DMS79 (cell line): ENCODE data around the gene ASCL1.
A peak's percentile ranks its signal among the peaks of the same experiment; 100 is the strongest.

Source experiments
- DNase-seq: peaks from one replicate; lab custom pipeline; 2025; lab: John Stamatoyannopoulos, UW

ASCL1 gene

GRCh38 chr12:102951841-102952240 lies 5.6 kb upstream of the ASCL1 start:
- peak; percentile 57 for DNase-seq

- DNase-seq, result no peak
These were observed 4.3 kb upstream of the ASCL1 start for GRCh38 chr12:102953221-102953620.

GRCh38 chr12:102954134-102954533 lies 3.3 kb upstream of the ASCL1 start:
- DNase-seq, result no peak

- DNase-seq, result peak; percentile 30
These were observed 1.3 kb upstream of the ASCL1 start for GRCh38 chr12:102955926-102956737.

- no peak for DNase-seq
These were observed 641 bp upstream of the ASCL1 start for GRCh38 chr12:102956738-102957327.

GRCh38 chr12:102958073-102958829 lies 777 bp downstream of the ASCL1 start:
- no peak for DNase-seq

GRCh38 chr12:102958830-102959176 lies 1.3 kb downstream of the ASCL1 start:
- no peak for DNase-seq

GRCh38 chr12:102959391-102959790 lies 1.9 kb downstream of the ASCL1 start:
- DNase-seq, result no peak

GRCh38 chr12:102960766-102961465 lies 3.4 kb downstream of the ASCL1 start:
- peak; percentile 91 for DNase-seq

- peak; percentile 91 for DNase-seq
These were observed 4.0 kb downstream of the ASCL1 start for GRCh38 chr12:102961466-102961855.

GRCh38 chr12:102962532-102962931 lies 5.1 kb downstream of the ASCL1 start:
- DNase-seq, result peak; percentile 50

- peak; percentile 50 for DNase-seq
These were observed 5.5 kb downstream of the ASCL1 start for GRCh38 chr12:102962986-102963385.

GRCh38 chr12:102963796-102964195 lies 6.3 kb downstream of the ASCL1 start:
- DNase-seq, result no peak

- DNase-seq, result peak; percentile 92
These were observed 7.4 kb downstream of the ASCL1 start for GRCh38 chr12:102964872-102965271.

- peak; percentile 75 for DNase-seq
These were observed 8.0 kb downstream of the ASCL1 start for GRCh38 chr12:102965281-102966155.

GRCh38 chr12:102966200-102966863 lies 8.9 kb downstream of the ASCL1 start:
- DNase-seq, result no peak

GRCh38 chr12:102970780-102971179 lies 13.3 kb downstream of the ASCL1 start:
- no peak for DNase-seq

GRCh38 chr12:102971227-102971626 lies 13.8 kb downstream of the ASCL1 start:
- no peak for DNase-seq

- no peak for DNase-seq
These were observed 16.1 kb downstream of the ASCL1 start for GRCh38 chr12:102973583-102973982.

- no peak for DNase-seq
These were observed 19.3 kb downstream of the ASCL1 start for GRCh38 chr12:102976609-102977280.
